Putamen (tissue), 1 donor: ENCODE measurements around the gene KLK12.
A peak's percentile ranks its signal among the peaks of the same experiment; 100 is the strongest.

Experiments
- DNase-seq: peaks from one replicate; pipeline ENCODE4 v3.0.0-alpha.2; 2016; ENCODE audit warnings: low spot score

KLK12 gene

DNA sequence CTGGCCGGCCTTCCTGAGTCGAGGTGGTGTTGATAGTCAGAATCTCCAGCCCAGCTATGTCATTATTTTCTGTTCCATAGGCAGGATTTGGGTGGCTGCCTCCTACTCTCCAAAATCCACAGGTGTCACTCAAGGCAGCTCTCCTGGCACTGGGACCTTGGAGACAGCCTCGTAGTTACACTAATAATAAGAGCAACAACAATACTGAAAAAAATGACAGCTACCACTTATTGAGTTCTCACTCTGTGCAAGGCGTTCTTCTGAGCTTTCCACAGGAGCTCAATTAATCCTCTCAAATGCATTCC, 12.2 kb upstream of the KLK12 start:
- no peak for DNase-seq

DNA sequence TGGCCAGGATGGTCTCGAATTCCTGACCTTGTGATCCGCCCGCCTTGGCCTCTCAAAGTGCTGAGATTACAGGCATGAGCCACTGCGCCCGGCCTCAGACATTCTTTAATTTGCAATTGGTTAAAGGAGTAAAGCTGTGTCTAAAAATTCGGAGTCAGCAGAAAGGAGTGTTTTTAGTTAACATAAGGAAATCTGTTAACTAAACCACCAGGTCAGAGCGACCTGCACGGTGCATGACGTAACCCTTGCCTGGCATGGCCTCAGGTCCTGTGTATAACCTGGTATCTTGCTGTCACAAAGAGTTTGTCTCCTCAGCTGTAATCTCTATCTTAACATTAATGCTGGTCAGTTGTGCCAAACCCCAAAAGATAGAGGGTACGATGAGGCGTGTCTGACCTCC, 9.5 kb upstream of the KLK12 start:
- DNase-seq: no peak

DNA sequence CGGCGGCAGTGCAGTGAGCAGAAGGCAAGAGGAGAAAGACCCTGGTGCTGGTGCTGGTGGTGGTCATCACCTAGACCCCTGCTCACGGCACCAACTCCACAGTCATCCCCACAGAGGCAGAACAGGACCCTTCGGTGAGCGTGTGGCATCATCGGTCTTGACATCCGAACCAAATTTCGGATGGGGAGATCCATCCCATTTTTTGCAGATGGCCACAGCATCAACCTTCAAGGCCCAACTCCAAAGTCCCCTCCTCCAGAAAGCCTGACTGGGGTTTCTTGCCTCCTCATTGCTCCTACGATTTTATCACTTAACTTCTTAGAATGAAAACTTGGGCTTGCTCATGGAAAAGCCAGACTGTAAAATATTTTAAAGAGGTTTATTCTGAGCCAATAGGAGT, 8.7 kb upstream of the KLK12 start:
- no peak for DNase-seq

DNA sequence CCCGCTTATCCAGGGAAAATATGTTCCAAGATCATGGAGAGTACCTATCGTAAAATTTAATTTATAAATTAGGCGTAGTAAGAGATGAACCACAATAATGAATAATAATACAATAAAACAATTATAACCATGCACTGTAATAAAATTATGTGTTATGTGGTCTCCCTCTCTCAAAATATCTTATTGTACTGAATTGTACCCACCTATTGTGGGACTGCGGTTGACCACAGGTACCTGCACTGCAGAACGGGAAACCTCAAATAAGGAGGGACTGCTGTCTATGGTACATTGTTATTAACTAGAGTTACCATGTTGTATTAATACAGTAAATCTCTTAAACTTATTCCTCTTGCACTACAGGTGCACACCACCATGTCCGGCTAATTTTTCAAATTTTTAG, 5.3 kb upstream of the KLK12 start:
- no peak for DNase-seq

DNA sequence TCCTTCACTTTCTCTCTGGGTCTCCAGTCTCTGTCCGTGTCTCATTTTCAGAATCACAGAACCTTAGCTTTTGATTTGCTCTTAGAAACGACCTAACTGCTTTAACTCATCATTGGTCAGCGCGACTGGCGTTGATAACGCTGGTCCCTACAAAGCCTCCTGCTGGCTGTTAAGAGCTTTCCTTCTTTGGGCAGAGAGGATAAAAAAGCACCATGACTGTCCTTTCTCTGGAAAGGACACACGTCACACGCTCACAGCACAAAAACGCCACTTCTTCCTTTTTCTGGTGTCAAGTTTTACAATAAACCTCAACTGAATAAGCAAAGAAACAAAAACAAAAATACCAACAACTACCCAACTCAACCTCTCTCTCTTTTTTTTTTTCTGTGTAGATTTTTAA, 1.7 kb upstream of the KLK12 start:
- DNase-seq: no peak

DNA sequence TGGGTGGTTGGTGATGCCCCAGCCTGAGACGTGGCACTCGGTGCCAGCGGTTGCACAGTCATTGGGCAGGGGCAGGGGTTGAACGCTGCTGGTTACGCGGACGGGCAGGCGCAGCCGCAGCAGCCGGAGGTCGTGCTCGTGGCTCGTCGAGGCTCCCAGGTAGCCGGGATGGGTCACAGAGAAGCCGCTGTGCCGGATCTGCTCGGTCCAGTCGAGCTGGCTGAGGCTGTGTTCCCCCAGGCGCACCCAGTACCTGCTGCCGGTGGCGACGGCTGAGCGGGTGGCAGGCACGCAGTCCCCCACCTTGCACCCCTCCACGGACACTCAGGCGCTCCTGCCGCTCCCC, 2.9 kb downstream of the KLK12 start:
- no peak for DNase-seq

DNA sequence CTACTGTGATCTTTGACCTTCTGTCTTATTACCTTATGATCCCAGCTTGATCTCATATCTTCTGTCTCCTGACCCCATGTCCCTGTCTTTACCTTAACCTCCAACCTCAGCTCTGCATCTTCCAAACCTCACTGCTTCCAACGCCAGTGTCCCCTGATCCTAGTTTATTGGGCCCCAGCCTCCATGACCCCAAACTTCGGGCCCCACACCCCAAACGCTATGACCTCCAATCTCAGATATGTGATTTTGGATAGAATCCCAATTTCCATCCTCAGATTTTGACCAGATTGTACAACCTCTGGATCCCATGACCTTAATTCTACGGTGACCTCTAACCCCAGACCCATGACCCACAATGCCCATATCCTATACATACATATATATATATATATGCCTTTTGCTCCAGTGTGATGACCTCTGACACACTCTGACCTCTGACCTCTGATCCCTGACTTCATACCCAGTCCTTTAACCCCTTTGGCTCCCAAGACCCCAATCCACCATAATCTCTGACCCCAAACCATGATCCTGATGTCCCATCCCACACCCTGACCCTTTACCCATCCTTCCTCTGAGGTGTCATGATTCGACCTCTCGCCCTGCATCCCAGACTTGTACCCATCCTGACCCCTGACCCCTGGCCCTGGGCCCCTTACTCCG, 3.5 kb downstream of the KLK12 start:
- no peak for DNase-seq

DNA sequence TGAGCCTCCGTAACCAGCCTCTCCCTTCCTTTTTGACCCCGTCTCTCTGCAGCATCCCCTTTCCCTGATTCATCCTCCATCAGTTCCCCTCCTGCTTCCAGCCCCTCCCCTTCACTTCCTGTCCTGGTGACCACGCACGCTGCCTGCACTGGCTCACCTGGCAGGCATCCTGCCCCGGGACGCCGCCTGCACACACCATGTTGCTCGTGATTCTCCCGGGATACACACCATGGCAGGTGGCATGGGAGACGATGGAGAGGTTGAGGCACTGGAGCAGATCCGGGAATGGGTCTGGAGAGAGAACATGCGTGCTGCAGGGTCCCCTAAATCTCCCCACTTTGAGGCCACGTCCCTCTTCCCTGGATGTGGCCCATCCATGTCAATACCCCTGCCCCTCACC, 4.2 kb downstream of the KLK12 start:
- DNase-seq: no peak

DNA sequence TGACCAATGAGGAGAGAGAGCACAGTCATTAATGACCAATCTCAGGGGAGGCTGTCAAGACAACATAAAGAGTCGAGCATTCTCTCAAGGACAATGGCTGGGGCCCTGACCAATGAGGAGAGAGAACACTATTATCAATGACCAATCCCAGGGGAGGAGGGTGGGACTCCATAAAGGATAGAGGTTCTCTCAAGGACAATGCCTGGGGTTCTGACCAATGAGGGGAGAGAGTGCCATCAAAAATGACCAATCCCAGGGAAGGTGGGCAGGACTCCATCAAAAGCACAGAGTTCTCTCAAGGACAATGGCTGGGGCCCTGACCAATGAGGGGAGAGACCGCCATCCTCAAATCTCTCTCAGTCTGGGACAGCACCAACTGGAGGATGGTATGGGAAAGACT, 5.1 kb downstream of the KLK12 start:
- no peak for DNase-seq

GRCh38 chr19:51027873-51028272, 6.9 kb downstream of the KLK12 start:
- no peak for DNase-seq

GRCh38 chr19:51027126-51027806, 7.5 kb downstream of the KLK12 start:
- no peak for DNase-seq

GRCh38 chr19:51026554-51026831, 8.3 kb downstream of the KLK12 start, which contains the start of gene KLK11:
Gene KLK11, minus strand, starts transcription at chr19:51026616. Its CDS starts 985 bp downstream, at chr19:51025631.
- no peak for DNase-seq

- no peak for DNase-seq
These were observed 8.8 kb downstream of the KLK12 start for GRCh38 chr19:51025809-51026553.

- DNase-seq: no peak
These were observed 9.4 kb downstream of the KLK12 start for GRCh38 chr19:51025401-51025800.

GRCh38 chr19:51024924-51025323, 9.9 kb downstream of the KLK12 start:
- DNase-seq: no peak

GRCh38 chr19:51023946-51024345, 10.9 kb downstream of the KLK12 start:
- no peak for DNase-seq

DNA sequence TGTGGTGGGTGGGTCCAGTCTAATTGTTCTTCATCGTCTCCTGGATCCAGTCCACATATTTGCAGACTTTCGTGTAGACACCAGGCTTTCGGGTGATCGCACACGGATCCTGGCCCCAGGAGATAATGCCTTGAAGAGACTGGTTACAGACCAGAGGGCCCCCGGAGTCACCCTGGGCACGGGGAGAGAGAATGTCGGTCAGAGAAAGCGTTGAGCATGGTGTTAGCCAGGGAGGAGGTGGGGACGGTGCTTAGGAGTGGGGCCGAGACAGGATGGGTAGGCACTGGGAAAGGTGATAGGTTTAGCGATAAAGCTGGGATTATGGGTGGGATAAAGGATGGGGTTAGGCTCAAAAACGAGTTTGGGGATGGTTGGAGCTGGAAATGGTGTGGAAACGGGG, 12.3 kb downstream of the KLK12 start:
- DNase-seq: no peak

GRCh38 chr19:51020988-51021651, 13.7 kb downstream of the KLK12 start:
- DNase-seq: peak; percentile 11

- DNase-seq: no peak
These were observed 15.3 kb downstream of the KLK12 start, which contains the start of gene KLK10 for GRCh38 chr19:51019544-51019925. Gene KLK10, minus strand, starts transcription at chr19:51019709. Its CDS starts 579 bp downstream, at chr19:51019130.

GRCh38 chr19:51018745-51019543, 15.9 kb downstream of the KLK12 start:
- no peak for DNase-seq

DNA sequence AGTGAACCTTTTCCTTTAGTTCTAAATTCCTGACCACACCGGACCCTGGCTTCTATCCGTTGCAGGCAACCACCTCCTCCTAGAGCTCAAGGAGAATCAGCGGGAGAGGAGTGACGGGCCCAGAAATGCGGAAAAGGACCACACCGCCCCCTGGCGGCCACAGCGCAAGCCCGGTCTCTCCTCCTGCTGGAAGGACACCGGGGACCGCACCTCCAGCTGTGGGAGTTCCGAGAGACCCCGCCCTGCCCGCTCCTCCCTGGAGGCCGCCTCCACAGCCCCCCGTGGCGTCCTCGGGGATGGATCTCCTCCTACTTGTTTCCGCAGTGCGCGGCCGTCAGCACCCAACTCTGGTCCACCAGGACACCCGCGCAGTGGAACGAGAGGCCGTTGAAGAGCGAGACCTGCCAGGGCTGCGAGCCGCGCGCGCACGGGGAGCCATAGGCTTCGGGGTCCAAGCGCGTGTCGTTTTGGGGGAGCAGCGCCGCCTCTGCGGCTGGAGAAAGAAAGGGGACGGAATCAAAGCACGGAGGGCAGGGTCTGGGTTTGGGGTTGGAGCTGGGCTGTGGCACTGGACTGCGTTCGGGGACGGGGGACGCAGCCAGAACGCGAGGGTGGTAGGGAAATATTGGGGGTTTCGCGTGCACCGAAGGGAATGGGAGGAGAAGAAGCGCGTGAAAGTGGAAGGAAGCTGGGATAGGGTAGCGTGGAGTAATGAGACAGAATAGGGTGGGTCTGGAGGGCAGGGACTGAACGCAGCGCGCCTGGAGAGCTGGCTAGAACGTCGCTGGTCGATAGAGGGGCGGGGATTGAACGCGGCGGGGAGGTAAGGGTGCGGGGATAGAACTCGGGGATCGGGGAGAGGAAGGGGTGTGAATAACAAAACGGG, 17.8 kb downstream of the KLK12 start:
- DNase-seq: peak; percentile 49
